ENCODE results near the gene ARHGEF19.
"Not testable (repeated sequence)": the region's sequence is repeated elsewhere in the genome, so short reads cannot be mapped to it uniquely, and the experiment has no call there.

Gene ARHGEF19

GRCh38 chr1:16219968-16220500 lies 7.6 kb upstream of the ARHGEF19 start:
- H3K4me1 Mint-ChIP-seq: peaks cover 10% of the 10 kb centered on the region
- H3K9me3 Mint-ChIP-seq: no peaks in the 10 kb centered on the region
- DNase-seq (ENCODE audit: low spot score in 2 of 2) (no peak), ATAC-seq (ENCODE audit: low read depth) (no peak)
- no peak overlapping the region for H3K4me3 Mint-ChIP-seq
- peaks cover 2% of the 10 kb centered on the region for H3K36me3 Mint-ChIP-seq
- no peak overlapping the region for H3K27ac Mint-ChIP-seq
- H3K27me3 Mint-ChIP-seq: peaks cover 6% of the 10 kb centered on the region

DNA sequence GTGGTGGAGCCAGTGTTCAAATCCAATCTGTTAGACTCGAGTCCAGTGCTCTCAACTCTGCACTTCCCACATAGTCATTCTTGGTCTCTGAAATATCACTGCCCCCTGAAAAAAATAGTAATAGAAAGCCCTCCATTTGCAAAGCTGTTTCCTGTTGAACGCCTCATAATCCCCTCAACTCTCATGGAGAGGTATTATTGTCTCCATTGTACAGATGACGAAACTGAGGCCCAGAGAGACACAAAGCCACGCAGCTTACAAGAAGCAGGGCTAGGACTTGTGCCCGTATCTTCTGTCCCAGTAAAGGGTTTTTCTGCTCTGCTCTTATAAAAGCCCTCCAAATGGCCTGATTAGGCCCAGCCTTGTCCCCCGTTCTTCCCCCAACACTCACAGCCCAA lies 6.2 kb upstream of the ARHGEF19 start:
- peaks cover 2% of the 10 kb centered on the region for H3K27me3 Mint-ChIP-seq

GRCh38 chr1:16218014-16218673 lies 5.7 kb upstream of the ARHGEF19 start:
- no peak overlapping the region for H3K27ac Mint-ChIP-seq
- peaks cover 3% of the 10 kb centered on the region for H3K27me3 Mint-ChIP-seq
- H3K4me1 Mint-ChIP-seq: peaks cover 10% of the 10 kb centered on the region
- peak overlapping the region; percentile 83 for H3K4me3 Mint-ChIP-seq
- no peaks in the 10 kb centered on the region for H3K9me3 Mint-ChIP-seq
- no peak for DNase-seq (ENCODE audit: low spot score in 2 of 2)
- no peak for ATAC-seq (ENCODE audit: low read depth)
- H3K36me3 Mint-ChIP-seq: no peaks in the 10 kb centered on the region

More for the DNA sequence above, 6.2 kb upstream of the ARHGEF19 start:
- ATAC-seq (ENCODE audit: low read depth): no peak
- no peak overlapping the region for H3K27ac Mint-ChIP-seq
- no peaks in the 10 kb centered on the region for H3K9me3 Mint-ChIP-seq
- peak overlapping the region; percentile 68 for H3K4me3 Mint-ChIP-seq
- H3K36me3 Mint-ChIP-seq: no peaks in the 10 kb centered on the region
- peaks cover 10% of the 10 kb centered on the region for H3K4me1 Mint-ChIP-seq
- no peak for DNase-seq (ENCODE audit: low spot score in 2 of 2)

- Mint-ChIP-seq H3K27ac (no peak overlapping the region), H3K9me3 (no peaks in the 10 kb centered on the region), H3K4me1 (peaks cover 10% of the 10 kb centered on the region), H3K27me3 (peaks cover 5% of the 10 kb centered on the region), H3K4me3 (peak overlapping the region; percentile 83), H3K36me3 (no peaks in the 10 kb centered on the region)
- peak; percentile 84 to 89 for DNase-seq (ENCODE audit: low spot score in 2 of 2)
- ATAC-seq (ENCODE audit: low read depth): peak; percentile 95
Measured at GRCh38 chr1:16217061-16217785, 4.8 kb upstream of the ARHGEF19 start.

DNA sequence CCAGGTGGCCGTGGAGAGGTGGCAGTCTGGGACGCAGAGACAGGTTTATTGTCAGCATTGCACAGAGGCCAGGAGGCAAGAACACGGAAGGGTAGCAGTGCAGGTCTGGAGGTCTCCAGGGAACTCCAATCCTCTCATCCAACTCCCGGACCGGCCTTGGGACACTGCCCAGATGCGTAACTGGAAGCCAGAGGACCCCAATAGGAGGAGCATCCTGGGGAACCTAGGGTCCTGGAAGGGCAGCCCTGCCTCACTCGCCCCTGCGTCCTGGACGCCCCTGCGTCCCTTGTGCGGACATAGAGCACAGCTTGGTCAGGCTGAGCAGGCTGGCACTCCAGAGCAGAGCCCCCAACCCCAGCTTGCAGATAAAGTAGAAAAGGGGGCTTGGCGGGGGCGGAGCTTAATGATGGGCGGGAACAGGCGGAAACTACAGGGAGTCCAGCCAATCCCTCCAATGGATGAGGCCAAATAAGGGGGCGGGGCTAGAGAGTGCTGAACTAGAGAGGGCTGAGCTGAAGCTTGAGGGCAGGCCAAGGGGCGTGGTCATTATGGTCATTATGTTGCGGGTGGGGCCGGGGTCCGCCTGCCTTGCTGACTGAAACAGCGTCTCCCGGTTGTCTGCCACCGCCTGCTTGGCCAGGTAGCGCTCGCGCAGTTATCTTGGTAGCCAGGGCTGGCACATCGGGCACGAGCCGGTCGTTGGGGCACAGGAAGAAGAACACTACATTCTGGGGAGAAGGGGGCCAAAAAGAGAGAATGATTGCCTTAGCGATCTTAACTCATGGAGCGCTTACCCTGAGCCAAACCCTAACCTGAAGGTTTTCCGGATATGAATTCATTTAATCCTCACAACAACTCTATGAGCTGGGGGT lies 3.7 kb upstream of the ARHGEF19 start:
- Mint-ChIP-seq H3K4me3 (peak overlapping the region; percentile 77), H3K27me3 (peaks cover 5% of the 10 kb centered on the region), H3K36me3 (no peaks in the 10 kb centered on the region), H3K4me1 (peaks cover 10% of the 10 kb centered on the region), H3K27ac (no peak overlapping the region), H3K9me3 (no peaks in the 10 kb centered on the region)
- no peak for DNase-seq (ENCODE audit: low spot score in 2 of 2)
- ATAC-seq (ENCODE audit: low read depth): no peak

DNA sequence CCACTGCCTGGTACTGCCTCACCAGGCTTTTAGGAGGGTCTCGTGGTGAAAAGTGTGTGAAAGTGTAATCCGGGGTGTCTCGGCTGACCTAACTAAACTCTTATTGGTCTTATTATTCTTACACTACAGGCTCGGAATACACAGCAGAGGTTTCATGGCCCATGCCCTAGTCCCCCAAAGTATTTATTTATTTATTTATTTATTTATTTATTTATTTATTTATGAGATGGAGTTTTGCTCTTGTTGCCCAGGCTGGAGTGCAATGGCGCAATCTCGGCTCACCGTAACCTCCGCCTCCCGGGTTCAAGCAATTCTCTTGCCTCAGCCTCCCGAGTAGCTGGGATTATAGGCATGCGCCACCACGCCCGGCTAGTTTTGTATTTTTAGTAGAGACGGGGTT lies 2.8 kb upstream of the ARHGEF19 start:
- not testable (repeated sequence) for H3K4me3 Mint-ChIP-seq; H3K36me3 Mint-ChIP-seq; H3K27me3 Mint-ChIP-seq; H3K27ac Mint-ChIP-seq; H3K9me3 Mint-ChIP-seq; DNase-seq (ENCODE audit: low spot score in 2 of 2); ATAC-seq (ENCODE audit: low read depth)
- peaks cover 10% of the 10 kb centered on the region for H3K4me1 Mint-ChIP-seq

DNA sequence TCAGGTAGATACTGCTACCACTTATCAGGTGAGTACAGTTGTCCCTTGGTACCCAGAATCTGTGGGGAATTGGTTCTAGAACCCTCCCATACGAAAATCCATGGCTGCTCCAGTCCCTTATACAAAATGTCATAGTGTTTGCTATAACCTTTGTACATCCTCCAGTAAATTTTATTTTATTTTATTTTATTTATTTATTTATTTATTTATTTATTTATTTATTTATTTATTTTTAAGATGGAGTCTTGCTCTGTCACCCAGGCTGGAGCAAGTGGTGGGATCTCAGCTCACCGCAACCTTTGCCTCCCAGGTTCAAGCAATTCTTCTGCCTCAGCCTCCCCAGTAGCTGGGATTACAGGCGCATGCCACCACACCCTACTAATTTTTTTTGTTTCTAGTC lies 1.1 kb upstream of the ARHGEF19 start:
- not testable (repeated sequence) for H3K9me3 Mint-ChIP-seq; ATAC-seq (ENCODE audit: low read depth); H3K27me3 Mint-ChIP-seq; DNase-seq (ENCODE audit: low spot score in 2 of 2); H3K27ac Mint-ChIP-seq; H3K4me1 Mint-ChIP-seq; H3K4me3 Mint-ChIP-seq; H3K36me3 Mint-ChIP-seq

- no peak for ATAC-seq (ENCODE audit: low read depth)
Measured at GRCh38 chr1:16213013-16213412, 561 bp upstream of the ARHGEF19 start.

DNA sequence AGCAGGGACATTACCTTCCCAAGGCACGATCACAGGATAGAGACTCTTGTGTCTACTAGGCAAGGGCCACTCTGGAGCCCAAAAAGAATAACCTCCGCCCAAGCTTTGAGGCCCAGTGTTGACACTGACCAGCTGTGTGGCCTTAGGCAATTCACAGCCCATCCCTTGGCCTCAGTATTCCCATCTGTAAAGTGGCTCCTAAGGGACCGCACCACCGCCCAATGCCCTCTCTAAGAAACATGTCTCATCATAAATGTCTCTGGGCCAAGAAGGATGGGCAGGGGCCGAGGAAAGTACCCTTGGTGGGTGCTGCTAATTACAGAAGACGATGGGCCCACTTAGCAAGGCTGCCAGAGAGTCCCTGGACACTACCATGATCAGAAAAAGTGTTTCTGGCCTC lies 628 bp downstream of the ARHGEF19 start:
- H3K4me1 Mint-ChIP-seq: peaks cover 9% of the 10 kb centered on the region
- no peak overlapping the region for H3K27ac Mint-ChIP-seq
- H3K9me3 Mint-ChIP-seq: no peaks in the 10 kb centered on the region
- H3K4me3 Mint-ChIP-seq: no peak overlapping the region
- H3K27me3 Mint-ChIP-seq: peaks cover 5% of the 10 kb centered on the region
- H3K36me3 Mint-ChIP-seq: no peaks in the 10 kb centered on the region
- no peak for ATAC-seq (ENCODE audit: low read depth)
- DNase-seq (ENCODE audit: low spot score in 2 of 2): no peak

More at GRCh38 chr1:16213013-16213412, 561 bp upstream of the ARHGEF19 start:
- Mint-ChIP-seq H3K36me3 (no peaks in the 10 kb centered on the region), H3K4me3 (no peak overlapping the region), H3K27ac (no peak overlapping the region), H3K4me1 (peaks cover 7% of the 10 kb centered on the region), H3K9me3 (no peaks in the 10 kb centered on the region), H3K27me3 (peaks cover 5% of the 10 kb centered on the region)
- no peak for DNase-seq (ENCODE audit: low spot score in 2 of 2)

DNA sequence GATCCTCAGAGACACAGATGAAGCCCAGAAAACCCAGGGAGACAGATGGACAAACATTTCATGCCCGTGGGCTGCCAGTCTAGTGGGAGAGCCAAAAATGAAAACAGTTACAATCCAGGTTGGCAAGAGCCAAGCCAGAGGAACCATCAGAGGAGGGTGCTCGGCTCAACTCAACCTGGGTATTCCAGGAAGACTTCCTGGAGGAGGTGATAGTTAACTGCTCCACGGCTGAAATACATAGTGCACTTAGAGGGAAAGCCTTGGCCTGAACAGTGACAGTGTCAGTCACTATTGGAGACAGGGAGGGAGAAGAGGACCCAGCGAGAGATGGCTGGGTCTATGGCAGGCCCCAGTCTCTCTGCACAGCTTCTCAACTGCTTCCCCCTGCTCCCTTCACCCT lies 1.9 kb downstream of the ARHGEF19 start:
- no peaks in the 10 kb centered on the region for H3K9me3 Mint-ChIP-seq
- no peaks in the 10 kb centered on the region for H3K36me3 Mint-ChIP-seq
- no peak overlapping the region for H3K4me3 Mint-ChIP-seq
- no peak overlapping the region for H3K27ac Mint-ChIP-seq
- peaks cover 5% of the 10 kb centered on the region for H3K27me3 Mint-ChIP-seq
- H3K4me1 Mint-ChIP-seq: peaks cover 7% of the 10 kb centered on the region
- ATAC-seq (ENCODE audit: low read depth) (no peak), DNase-seq (ENCODE audit: low spot score in 2 of 2) (no peak)

DNA sequence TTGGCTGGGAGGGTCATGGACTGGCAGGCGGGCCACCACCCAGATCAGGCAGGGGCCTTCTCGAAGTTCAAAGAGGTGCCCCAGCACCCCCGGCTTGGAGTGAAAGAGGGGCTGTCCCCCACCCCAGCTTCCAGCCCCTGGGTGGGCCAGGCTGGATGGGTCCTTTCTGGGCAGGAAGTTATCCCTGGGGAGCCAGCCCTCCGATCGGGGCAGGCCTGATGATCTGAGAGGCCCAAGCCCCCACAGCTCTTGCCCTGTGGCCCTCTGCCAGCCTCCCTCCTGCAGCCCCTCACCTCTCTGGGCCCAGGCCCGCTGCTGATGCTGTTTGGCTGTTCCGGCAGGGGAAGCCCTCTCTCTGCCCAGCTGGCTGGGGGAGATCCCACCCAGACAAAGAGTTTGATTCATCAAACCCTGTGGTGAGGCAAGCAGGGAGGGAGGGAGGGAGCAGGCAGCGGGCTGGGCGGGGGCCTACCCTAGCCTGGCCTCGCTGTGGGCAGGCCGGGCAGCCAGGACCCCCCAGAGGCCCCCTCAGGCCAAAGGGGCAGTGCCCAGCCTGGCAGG lies 2.5 kb downstream of the ARHGEF19 start:
- H3K4me1 Mint-ChIP-seq: peaks cover 7% of the 10 kb centered on the region
- no peaks in the 10 kb centered on the region for H3K9me3 Mint-ChIP-seq
- DNase-seq (ENCODE audit: low spot score in 2 of 2) (no peak), ATAC-seq (ENCODE audit: low read depth) (no peak)
- H3K27me3 Mint-ChIP-seq: peaks cover 5% of the 10 kb centered on the region
- H3K36me3 Mint-ChIP-seq: no peaks in the 10 kb centered on the region
- H3K4me3 Mint-ChIP-seq: no peak overlapping the region
- H3K27ac Mint-ChIP-seq: no peak overlapping the region

DNA sequence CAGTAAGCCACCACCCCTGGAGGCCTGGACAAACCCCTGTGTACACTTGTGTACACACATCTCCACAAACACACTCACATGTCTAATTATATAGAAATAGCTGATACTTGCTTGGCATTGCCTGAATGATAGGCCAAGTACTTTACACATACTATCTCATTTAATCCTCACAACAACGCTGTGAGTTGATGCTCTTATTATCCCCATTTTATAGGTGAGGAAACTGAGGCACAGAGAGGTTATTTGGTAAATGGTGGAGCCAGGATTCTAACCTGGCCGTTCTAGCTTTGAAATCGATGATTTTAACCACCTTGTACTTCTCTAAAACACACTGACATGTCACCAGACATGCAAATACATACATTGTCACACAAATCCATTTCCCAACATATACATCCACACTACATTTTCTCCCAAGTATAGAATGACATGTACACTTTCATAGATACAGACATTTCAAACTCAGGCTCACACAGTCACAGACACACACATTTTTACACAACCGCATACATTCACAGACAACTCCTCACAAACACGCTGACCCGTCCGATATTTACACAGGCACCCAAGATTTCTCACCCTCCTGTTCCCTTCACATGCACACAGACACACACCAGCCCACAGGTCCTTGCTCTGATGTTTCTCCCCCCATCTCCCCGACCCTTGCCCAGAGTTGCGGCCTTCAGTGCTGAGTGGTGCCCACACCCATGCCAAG lies 3.2 kb downstream of the ARHGEF19 start:
- H3K27me3 Mint-ChIP-seq: peaks cover 5% of the 10 kb centered on the region
- DNase-seq (ENCODE audit: low spot score in 2 of 2) (no peak), ATAC-seq (ENCODE audit: low read depth) (no peak)
- no peaks in the 10 kb centered on the region for H3K36me3 Mint-ChIP-seq
- H3K27ac Mint-ChIP-seq: no peak overlapping the region
- no peaks in the 10 kb centered on the region for H3K9me3 Mint-ChIP-seq
- peaks cover 10% of the 10 kb centered on the region for H3K4me1 Mint-ChIP-seq
- H3K4me3 Mint-ChIP-seq: no peak overlapping the region

DNA sequence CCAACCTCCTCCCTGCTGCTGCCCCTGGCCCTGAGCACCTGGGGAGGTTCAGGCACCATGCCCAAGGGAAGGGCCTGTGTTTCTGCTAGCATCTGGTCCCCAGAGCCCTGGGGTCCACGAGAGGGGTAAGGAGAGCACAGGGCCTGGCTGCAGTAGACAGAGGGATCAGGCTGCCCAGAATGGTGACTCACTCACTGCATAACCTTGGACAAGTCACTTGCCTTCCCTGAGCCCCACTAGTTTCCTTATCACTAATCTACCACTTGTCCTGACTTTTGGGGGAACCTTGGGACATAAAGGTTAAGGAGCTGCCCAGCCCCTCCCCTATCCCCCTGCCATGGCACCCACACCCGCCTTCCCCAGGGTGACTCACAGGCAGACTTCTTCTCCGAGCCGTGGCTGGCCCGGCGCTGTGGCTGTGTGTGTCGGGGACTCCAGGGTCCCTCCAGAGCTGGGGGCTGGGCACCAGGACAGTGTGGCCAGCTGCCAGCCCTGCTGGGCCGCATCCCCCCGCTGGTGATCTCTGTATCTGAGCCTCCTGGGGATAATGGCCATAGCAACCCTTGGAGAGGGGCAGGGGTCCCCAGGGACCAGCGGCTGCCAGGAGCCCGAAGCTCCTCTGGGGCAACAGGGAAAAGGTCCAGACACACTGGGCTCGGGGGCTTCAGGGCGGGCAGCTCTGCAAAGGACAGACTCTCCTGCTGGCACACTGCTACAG lies 4.0 kb downstream of the ARHGEF19 start:
- Mint-ChIP-seq H3K27ac (no peak overlapping the region), H3K4me1 (peaks cover 10% of the 10 kb centered on the region), H3K27me3 (peaks cover 5% of the 10 kb centered on the region), H3K36me3 (peaks cover 5% of the 10 kb centered on the region), H3K4me3 (no peak overlapping the region), H3K9me3 (no peaks in the 10 kb centered on the region)
- ATAC-seq (ENCODE audit: low read depth) (no peak), DNase-seq (ENCODE audit: low spot score in 2 of 2) (no peak)
